OCI-LY1 (cell line): ENCODE data around the gene IL1RAPL2.

Experiments used
- CTCF ChIP-seq: fragments of 200-600 bp; sonication (generic), shearing (Covaris generic); IDR thresholded peaks from 2 replicates; pipeline ENCODE4 v1.5.1; 2017; ENCODE audit warnings: mild to moderate bottlenecking, antibody characterized with exemption, low read length, moderate library complexity, mixed read lengths
- EZH2 ChIP-seq: fragments of 200-600 bp; sonication (generic), shearing (Covaris generic); IDR thresholded peaks from 2 replicates; pipeline ENCODE4 v1.8.0; 2017; ENCODE audit warnings: borderline replicate concordance, mixed run types, mild to moderate bottlenecking, antibody characterized with exemption, low read length, moderate library complexity, mixed read lengths

GRCh38 chrX:105634180-105634579, 1068.2 kb downstream of the IL1RAPL2 start:
- no peak for TF ChIP-seq CTCF
- TF ChIP-seq EZH2, result no peak
